ENCODE measurements around the gene ST6GALNAC3.

Gene ST6GALNAC3

GRCh38 chr1:76158126-76158525, 83.6 kb downstream of the ST6GALNAC3 start:
- Mint-ChIP-seq H3K4me1 (ENCODE audit: low read depth) (peaks cover 12% of the 10 kb centered on the region), H3K4me3 (no peak overlapping the region), H3K36me3 (ENCODE audit: low read depth) (no peaks in the 10 kb centered on the region), H3K27me3 (no peaks in the 10 kb centered on the region), H3K27ac (no peak overlapping the region), H3K9me3 (no peaks in the 10 kb centered on the region)

DNA sequence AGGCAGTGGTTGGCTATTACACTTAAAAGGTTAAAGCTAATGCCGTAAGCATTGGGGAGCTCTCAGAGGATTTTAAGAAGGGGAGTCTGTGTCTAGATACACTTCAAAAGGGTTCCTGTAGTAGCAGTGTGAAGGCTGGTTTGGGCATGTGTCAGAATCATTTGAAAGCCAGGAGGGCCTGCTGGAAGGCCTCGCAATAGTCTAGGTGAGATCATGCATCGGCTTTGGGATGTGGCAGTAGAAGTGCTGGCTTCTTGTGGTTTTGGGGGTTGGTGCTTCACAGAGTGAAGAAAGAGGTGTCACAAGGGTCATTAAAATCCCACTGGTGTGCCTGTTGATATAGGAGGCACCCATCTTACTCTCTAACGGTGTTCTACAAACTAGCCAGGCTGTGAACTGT, 85.7 kb downstream of the ST6GALNAC3 start:
- Mint-ChIP-seq H3K4me3 (no peak overlapping the region), H3K4me1 (ENCODE audit: low read depth) (no peaks in the 10 kb centered on the region), H3K27me3 (no peaks in the 10 kb centered on the region), H3K36me3 (ENCODE audit: low read depth) (no peaks in the 10 kb centered on the region), H3K9me3 (no peaks in the 10 kb centered on the region), H3K27ac (no peak overlapping the region)

GRCh38 chr1:76161451-76161850, 86.9 kb downstream of the ST6GALNAC3 start:
- Mint-ChIP-seq H3K27ac (no peak overlapping the region), H3K27me3 (no peaks in the 10 kb centered on the region), H3K9me3 (no peaks in the 10 kb centered on the region), H3K4me3 (no peak overlapping the region), H3K4me1 (ENCODE audit: low read depth) (no peaks in the 10 kb centered on the region), H3K36me3 (ENCODE audit: low read depth) (no peaks in the 10 kb centered on the region)

DNA sequence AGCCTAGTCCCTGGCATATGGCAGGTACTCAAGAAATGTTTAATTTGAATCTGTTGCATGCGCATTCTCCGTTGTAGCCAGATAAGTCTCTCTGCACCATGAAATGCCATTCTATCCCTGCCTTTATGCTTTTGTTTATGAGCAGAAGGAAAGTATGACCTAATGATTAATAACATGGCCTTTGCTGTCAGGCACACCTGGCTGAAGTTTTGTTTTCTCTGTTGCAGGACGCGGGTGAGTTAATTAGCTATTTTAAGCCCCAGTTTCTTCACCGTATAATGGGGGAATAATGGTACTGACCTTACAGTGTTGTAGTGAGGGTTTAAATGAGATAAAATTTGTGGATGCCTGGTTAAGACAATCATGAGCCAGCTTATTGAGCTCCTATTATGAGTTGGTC, 87.7 kb downstream of the ST6GALNAC3 start:
- no peak overlapping the region for H3K4me3 Mint-ChIP-seq
- no peaks in the 10 kb centered on the region for H3K4me1 Mint-ChIP-seq (ENCODE audit: low read depth)
- no peak overlapping the region for H3K27ac Mint-ChIP-seq
- no peaks in the 10 kb centered on the region for H3K27me3 Mint-ChIP-seq
- H3K36me3 Mint-ChIP-seq (ENCODE audit: low read depth) = no peaks in the 10 kb centered on the region
- H3K9me3 Mint-ChIP-seq = no peaks in the 10 kb centered on the region

DNA sequence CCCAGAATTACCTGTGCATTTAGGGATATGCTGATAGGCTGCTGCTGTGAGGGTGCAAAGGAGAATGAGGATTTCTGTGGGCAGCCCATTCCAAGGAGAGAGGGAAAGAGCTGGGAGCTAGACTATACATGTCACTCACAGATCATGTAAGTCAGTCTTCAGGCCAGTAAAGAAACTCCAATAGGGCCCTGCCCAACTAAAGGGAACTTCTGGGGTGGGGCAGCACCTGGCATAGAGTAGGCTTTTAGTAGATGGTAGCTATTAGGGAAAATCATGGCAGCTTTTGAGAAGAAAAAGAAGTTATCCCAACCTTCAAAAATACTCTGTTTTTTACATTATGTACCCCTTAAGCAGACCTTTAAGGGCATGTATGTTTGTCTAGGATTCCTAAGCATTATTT, 89.6 kb downstream of the ST6GALNAC3 start:
- peaks cover 14% of the 10 kb centered on the region for H3K9me3 Mint-ChIP-seq
- no peaks in the 10 kb centered on the region for H3K36me3 Mint-ChIP-seq (ENCODE audit: low read depth)
- no peaks in the 10 kb centered on the region for H3K4me1 Mint-ChIP-seq (ENCODE audit: low read depth)
- no peak overlapping the region for H3K27ac Mint-ChIP-seq
- no peaks in the 10 kb centered on the region for H3K27me3 Mint-ChIP-seq
- no peak overlapping the region for H3K4me3 Mint-ChIP-seq

DNA sequence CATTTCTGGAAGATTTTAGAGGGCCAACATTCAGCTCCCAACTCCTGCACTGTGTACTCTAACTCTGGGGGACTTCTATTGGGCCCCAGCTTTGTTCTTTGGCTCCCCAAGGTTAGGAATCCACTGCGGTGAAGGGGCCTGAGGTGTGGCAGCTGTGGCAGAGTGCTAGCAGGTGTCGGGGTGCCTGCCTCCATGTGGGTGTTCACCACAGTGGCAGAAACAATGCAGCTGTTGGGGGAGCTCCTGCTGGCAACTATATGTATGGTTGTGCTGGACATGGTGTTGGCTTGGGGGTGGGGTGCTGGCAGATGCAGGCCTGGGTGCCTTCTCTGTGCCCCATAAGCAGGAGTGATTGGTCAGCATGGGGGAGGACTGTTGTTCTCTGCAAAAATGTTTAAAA, 95.5 kb downstream of the ST6GALNAC3 start:
- H3K27me3 Mint-ChIP-seq = no peaks in the 10 kb centered on the region
- peaks cover 22% of the 10 kb centered on the region for H3K9me3 Mint-ChIP-seq
- H3K36me3 Mint-ChIP-seq (ENCODE audit: low read depth) = no peaks in the 10 kb centered on the region
- H3K27ac Mint-ChIP-seq = no peak overlapping the region
- no peak overlapping the region for H3K4me3 Mint-ChIP-seq
- H3K4me1 Mint-ChIP-seq (ENCODE audit: low read depth) = peaks cover 3% of the 10 kb centered on the region

GRCh38 chr1:76170513-76170912, 96.0 kb downstream of the ST6GALNAC3 start:
- H3K9me3 Mint-ChIP-seq = peaks cover 22% of the 10 kb centered on the region
- H3K4me3 Mint-ChIP-seq = no peak overlapping the region
- H3K36me3 Mint-ChIP-seq (ENCODE audit: low read depth) = no peaks in the 10 kb centered on the region
- H3K4me1 Mint-ChIP-seq (ENCODE audit: low read depth) = peaks cover 3% of the 10 kb centered on the region
- no peaks in the 10 kb centered on the region for H3K27me3 Mint-ChIP-seq
- no peak overlapping the region for H3K27ac Mint-ChIP-seq

- Mint-ChIP-seq H3K9me3 (peaks cover 4% of the 10 kb centered on the region), H3K36me3 (ENCODE audit: low read depth) (no peaks in the 10 kb centered on the region), H3K27me3 (no peaks in the 10 kb centered on the region), H3K4me3 (no peak overlapping the region), H3K27ac (no peak overlapping the region), H3K4me1 (ENCODE audit: low read depth) (peaks cover 10% of the 10 kb centered on the region)
Observed at GRCh38 chr1:76176000-76176399, 101.5 kb downstream of the ST6GALNAC3 start.

DNA sequence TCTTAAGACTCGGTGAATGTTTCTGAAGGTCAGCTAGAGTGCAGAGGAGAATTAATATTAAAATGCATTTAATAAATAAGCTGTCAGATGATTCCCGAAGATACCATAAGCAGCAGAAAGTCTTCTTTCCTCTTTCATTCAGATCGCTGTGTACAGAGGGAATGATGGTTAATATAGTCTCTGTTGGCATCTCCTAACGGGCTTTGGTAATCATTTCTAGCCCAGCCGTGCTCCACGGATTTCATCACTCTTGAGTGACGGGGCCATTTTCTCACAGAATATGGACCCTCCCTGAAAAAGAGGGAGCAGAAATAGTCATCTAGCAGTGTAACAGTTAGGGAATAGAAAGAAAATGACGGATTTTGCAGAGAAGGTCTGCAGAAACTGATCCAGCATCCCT, 103.1 kb downstream of the ST6GALNAC3 start:
- peaks cover 6% of the 10 kb centered on the region for H3K4me1 Mint-ChIP-seq (ENCODE audit: low read depth)
- no peak overlapping the region for H3K4me3 Mint-ChIP-seq
- H3K9me3 Mint-ChIP-seq = peaks cover 4% of the 10 kb centered on the region

GRCh38 chr1:76179219-76179698, 104.7 kb downstream of the ST6GALNAC3 start:
- H3K4me1 Mint-ChIP-seq (ENCODE audit: low read depth) = peaks cover 6% of the 10 kb centered on the region
- H3K9me3 Mint-ChIP-seq = no peaks in the 10 kb centered on the region
- no peak overlapping the region for H3K4me3 Mint-ChIP-seq
- no peak overlapping the region for H3K27ac Mint-ChIP-seq
- H3K36me3 Mint-ChIP-seq (ENCODE audit: low read depth) = no peaks in the 10 kb centered on the region
- H3K27me3 Mint-ChIP-seq = no peaks in the 10 kb centered on the region

More for the DNA sequence above, 103.1 kb downstream of the ST6GALNAC3 start:
- H3K36me3 Mint-ChIP-seq (ENCODE audit: low read depth) = no peaks in the 10 kb centered on the region
- no peaks in the 10 kb centered on the region for H3K27me3 Mint-ChIP-seq
- no peak overlapping the region for H3K27ac Mint-ChIP-seq

GRCh38 chr1:76185207-76185606, 110.7 kb downstream of the ST6GALNAC3 start:
- Mint-ChIP-seq H3K9me3 (peaks cover 3% of the 10 kb centered on the region), H3K27me3 (no peaks in the 10 kb centered on the region), H3K36me3 (ENCODE audit: low read depth) (no peaks in the 10 kb centered on the region), H3K4me1 (ENCODE audit: low read depth) (no peaks in the 10 kb centered on the region), H3K27ac (no peak overlapping the region), H3K4me3 (no peak overlapping the region)

GRCh38 chr1:76186554-76187170, 112.1 kb downstream of the ST6GALNAC3 start:
- H3K36me3 Mint-ChIP-seq (ENCODE audit: low read depth) = no peaks in the 10 kb centered on the region
- peaks cover 3% of the 10 kb centered on the region for H3K9me3 Mint-ChIP-seq
- no peak overlapping the region for H3K4me3 Mint-ChIP-seq
- H3K27me3 Mint-ChIP-seq = no peaks in the 10 kb centered on the region
- H3K4me1 Mint-ChIP-seq (ENCODE audit: low read depth) = no peaks in the 10 kb centered on the region
- no peak overlapping the region for H3K27ac Mint-ChIP-seq

GRCh38 chr1:76187436-76187835, 112.9 kb downstream of the ST6GALNAC3 start:
- Mint-ChIP-seq H3K27me3 (no peaks in the 10 kb centered on the region), H3K27ac (no peak overlapping the region), H3K4me1 (ENCODE audit: low read depth) (no peaks in the 10 kb centered on the region)

GRCh38 chr1:76189310-76189709, 114.8 kb downstream of the ST6GALNAC3 start:
- no peak overlapping the region for H3K27ac Mint-ChIP-seq
- no peak overlapping the region for H3K4me3 Mint-ChIP-seq
- no peaks in the 10 kb centered on the region for H3K4me1 Mint-ChIP-seq (ENCODE audit: low read depth)
- H3K9me3 Mint-ChIP-seq = peaks cover 3% of the 10 kb centered on the region
- no peaks in the 10 kb centered on the region for H3K36me3 Mint-ChIP-seq (ENCODE audit: low read depth)
- no peaks in the 10 kb centered on the region for H3K27me3 Mint-ChIP-seq

More at GRCh38 chr1:76187436-76187835, 112.9 kb downstream of the ST6GALNAC3 start:
- Mint-ChIP-seq H3K4me3 (no peak overlapping the region), H3K36me3 (ENCODE audit: low read depth) (no peaks in the 10 kb centered on the region), H3K9me3 (peaks cover 3% of the 10 kb centered on the region)

GRCh38 chr1:76190749-76191424, 116.3 kb downstream of the ST6GALNAC3 start:
- Mint-ChIP-seq H3K27me3 (no peaks in the 10 kb centered on the region), H3K4me1 (ENCODE audit: low read depth) (no peaks in the 10 kb centered on the region), H3K27ac (no peak overlapping the region), H3K9me3 (no peaks in the 10 kb centered on the region), H3K36me3 (ENCODE audit: low read depth) (no peaks in the 10 kb centered on the region), H3K4me3 (no peak overlapping the region)

- H3K27ac Mint-ChIP-seq = no peak overlapping the region
- no peaks in the 10 kb centered on the region for H3K36me3 Mint-ChIP-seq (ENCODE audit: low read depth)
- H3K4me1 Mint-ChIP-seq (ENCODE audit: low read depth) = no peaks in the 10 kb centered on the region
- H3K9me3 Mint-ChIP-seq = no peaks in the 10 kb centered on the region
- no peaks in the 10 kb centered on the region for H3K27me3 Mint-ChIP-seq
- no peak overlapping the region for H3K4me3 Mint-ChIP-seq
Observed at GRCh38 chr1:76191561-76191960, 117.0 kb downstream of the ST6GALNAC3 start.

All from stimulated activated naive CD8-positive, alpha-beta T cell treated with anti-CD3 and anti-CD28 coated beads, Interleukin-15, Interleukin-2, amounts not matched to agents 100 ng/mL and 50 ng/mL, for 24 hours (primary cell).